ENCODE measurements around the gene TMEM54. TPM values are rescaled to one million over a fixed set of nuclear protein-coding genes. Genes with fewer than 3 reads are reported as not detected.

TMEM54 gene
- polyA plus RNA-seq, 1 donor from 2014 or later = not detected

DNA sequence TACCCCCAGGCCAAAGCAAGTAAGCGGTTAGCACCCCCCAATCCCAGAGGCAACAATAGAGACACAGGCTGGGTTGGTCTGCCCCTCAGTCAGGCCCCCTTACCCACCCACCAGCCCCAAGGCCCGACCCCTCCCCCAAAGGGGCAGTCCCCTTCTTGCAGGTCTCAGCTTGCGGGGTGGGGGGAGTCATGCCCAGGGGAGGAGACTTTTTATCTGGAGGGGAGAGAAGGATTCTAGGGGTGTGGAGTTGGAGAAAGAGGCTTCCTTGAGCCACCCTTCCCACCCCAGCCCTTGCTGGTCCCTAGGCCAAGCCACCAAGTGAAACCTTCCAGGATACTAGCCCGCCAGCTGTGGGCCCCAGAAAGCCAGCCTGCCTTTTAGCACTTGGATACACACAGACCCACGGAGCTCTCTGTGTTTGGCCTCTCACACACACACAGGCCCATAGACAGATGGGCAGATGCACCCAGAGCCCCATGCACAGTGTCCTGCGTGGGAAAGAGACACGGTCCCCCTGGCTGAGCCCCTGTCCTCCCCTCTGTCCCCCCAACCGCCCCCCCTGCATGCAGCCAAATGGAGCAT lies 7.1 kb downstream of the TMEM54 start:
- Mint-ChIP-seq H3K4me1 (peaks cover 4 to 7% (median 6%) of the 10 kb centered on the region in 3 donors), H3K36me3 (peaks cover 3% of the 10 kb centered on the region), H3K27me3 (peaks cover 39% of the 10 kb centered on the region), H3K4me3 (peak overlapping the region in 2 of 4 donors; percentile 44 to 76), H3K9me3 (no peaks in the 10 kb centered on the region), H3K27ac (no peak overlapping the region)

GRCh38 chr1:32893198-32894018 lies 7.8 kb downstream of the TMEM54 start:
- H3K36me3 Mint-ChIP-seq = peaks cover 3% of the 10 kb centered on the region
- H3K4me3 Mint-ChIP-seq = peak overlapping the region in 3 of 4 donors; percentile 58 to 76 (median 60)
- no peak overlapping the region for H3K27ac Mint-ChIP-seq
- peaks cover 4 to 7% (median 6%) of the 10 kb centered on the region in 3 donors for H3K4me1 Mint-ChIP-seq
- peaks cover 42% of the 10 kb centered on the region for H3K27me3 Mint-ChIP-seq
- H3K9me3 Mint-ChIP-seq = no peaks in the 10 kb centered on the region

GRCh38 chr1:32892368-32893197 lies 8.6 kb downstream of the TMEM54 start:
- Mint-ChIP-seq H3K36me3 (peaks cover 3% of the 10 kb centered on the region), H3K27ac (peak overlapping the region in 1 of 3 donors; percentile 31), H3K9me3 (no peaks in the 10 kb centered on the region), H3K27me3 (peaks cover 50% of the 10 kb centered on the region), H3K4me1 (peaks cover 4 to 7% (median 6%) of the 10 kb centered on the region in 3 donors), H3K4me3 (peak overlapping the region; percentile 22 to 88 (median 69))

- H3K9me3 Mint-ChIP-seq = no peaks in the 10 kb centered on the region
- H3K4me1 Mint-ChIP-seq = peaks cover 6 to 7% (median 6%) of the 10 kb centered on the region in 3 donors
- peak overlapping the region in 1 of 4 donors; percentile 61 for H3K4me3 Mint-ChIP-seq
- no peak overlapping the region for H3K27ac Mint-ChIP-seq
- H3K36me3 Mint-ChIP-seq = peaks cover 5% of the 10 kb centered on the region
- peaks cover 58% of the 10 kb centered on the region for H3K27me3 Mint-ChIP-seq
Observed at GRCh38 chr1:32891630-32892029, 9.6 kb downstream of the TMEM54 start.

DNA sequence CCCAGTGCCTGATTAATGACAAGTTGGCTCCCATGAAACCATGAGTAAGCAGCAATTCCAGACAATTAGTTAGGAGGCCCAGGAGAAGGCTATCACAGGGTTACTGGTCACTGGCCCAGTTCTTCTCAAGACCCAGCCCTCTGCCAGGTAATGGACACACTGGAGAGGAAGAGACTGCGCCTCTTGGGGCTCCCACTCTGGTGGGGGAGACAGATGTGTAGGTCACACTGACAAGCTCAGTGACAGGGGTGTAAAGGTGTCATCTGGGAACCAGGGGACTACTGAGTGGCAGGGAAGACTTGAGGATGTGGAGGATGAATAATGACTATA lies 10.0 kb downstream of the TMEM54 start:
- peak overlapping the region in 1 of 4 donors; percentile 61 for H3K4me3 Mint-ChIP-seq
- peaks cover 6 to 7% (median 6%) of the 10 kb centered on the region in 3 donors for H3K4me1 Mint-ChIP-seq
- no peak overlapping the region for H3K27ac Mint-ChIP-seq
- peaks cover 3% of the 10 kb centered on the region for H3K36me3 Mint-ChIP-seq
- no peaks in the 10 kb centered on the region for H3K9me3 Mint-ChIP-seq
- H3K27me3 Mint-ChIP-seq = peaks cover 59% of the 10 kb centered on the region

DNA sequence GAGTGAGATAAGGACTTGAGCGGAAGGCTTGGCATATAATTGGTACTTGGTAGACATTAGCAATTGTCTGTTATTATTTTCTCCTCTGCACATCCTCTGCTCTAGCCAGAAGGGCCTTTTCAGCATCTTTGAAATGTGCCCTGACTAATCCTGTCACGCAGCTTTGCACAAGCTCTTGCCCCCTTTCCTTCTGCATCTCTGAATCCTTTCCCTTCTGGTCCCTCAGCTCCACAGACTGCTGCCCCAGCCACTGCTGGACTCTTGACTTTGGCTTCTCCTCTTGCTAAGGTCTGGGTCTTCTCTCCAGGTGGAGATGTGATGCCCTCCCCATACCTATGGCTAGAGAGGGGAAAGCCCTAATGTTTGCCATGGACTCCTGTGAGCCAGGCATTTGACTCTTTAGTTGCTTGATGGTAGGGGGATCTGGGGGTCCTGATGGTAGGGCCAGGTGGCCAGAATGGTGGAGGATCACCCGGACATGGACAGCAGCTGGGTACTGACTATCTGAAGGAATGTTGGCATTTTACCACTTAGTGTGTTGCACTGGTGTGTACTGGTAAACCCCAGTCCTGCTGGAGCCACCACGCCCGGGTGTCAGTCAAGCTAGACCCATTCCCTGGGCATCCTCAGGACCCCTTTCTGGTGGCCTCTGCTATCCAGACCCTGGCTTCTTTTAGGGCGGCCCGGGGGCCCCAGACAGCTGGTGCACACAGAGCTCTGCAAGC lies 10.5 kb downstream of the TMEM54 start:
- Mint-ChIP-seq H3K27ac (no peak overlapping the region), H3K27me3 (peaks cover 62% of the 10 kb centered on the region), H3K4me1 (peaks cover 6 to 7% (median 6%) of the 10 kb centered on the region in 3 donors), H3K9me3 (no peaks in the 10 kb centered on the region), H3K4me3 (peak overlapping the region in 2 of 4 donors; percentile 24 to 61), H3K36me3 (peaks cover 2% of the 10 kb centered on the region)

GRCh38 chr1:32889731-32890278 lies 11.4 kb downstream of the TMEM54 start:
- Mint-ChIP-seq H3K27ac (no peak overlapping the region), H3K4me1 (peaks cover 6 to 11% (median 8%) of the 10 kb centered on the region in 3 donors), H3K36me3 (peaks cover 2% of the 10 kb centered on the region), H3K27me3 (peaks cover 68% of the 10 kb centered on the region), H3K4me3 (peak overlapping the region in 1 of 4 donors; percentile 41), H3K9me3 (no peaks in the 10 kb centered on the region)

GRCh38 chr1:32888677-32889420 lies 12.3 kb downstream of the TMEM54 start:
- H3K9me3 Mint-ChIP-seq = no peaks in the 10 kb centered on the region
- H3K27ac Mint-ChIP-seq = no peak overlapping the region
- peaks cover 6 to 11% (median 8%) of the 10 kb centered on the region in 3 donors for H3K4me1 Mint-ChIP-seq
- H3K4me3 Mint-ChIP-seq = no peak overlapping the region
- H3K27me3 Mint-ChIP-seq = peaks cover 68% of the 10 kb centered on the region
- H3K36me3 Mint-ChIP-seq = peaks cover 2% of the 10 kb centered on the region

- H3K4me1 Mint-ChIP-seq = peaks cover 6 to 11% (median 8%) of the 10 kb centered on the region in 3 donors
- H3K27me3 Mint-ChIP-seq = peaks cover 68% of the 10 kb centered on the region
- no peaks in the 10 kb centered on the region for H3K9me3 Mint-ChIP-seq
- no peak overlapping the region for H3K4me3 Mint-ChIP-seq
- peaks cover 2% of the 10 kb centered on the region for H3K36me3 Mint-ChIP-seq
- no peak overlapping the region for H3K27ac Mint-ChIP-seq
Observed at GRCh38 chr1:32888134-32888533, 13.1 kb downstream of the TMEM54 start.

DNA sequence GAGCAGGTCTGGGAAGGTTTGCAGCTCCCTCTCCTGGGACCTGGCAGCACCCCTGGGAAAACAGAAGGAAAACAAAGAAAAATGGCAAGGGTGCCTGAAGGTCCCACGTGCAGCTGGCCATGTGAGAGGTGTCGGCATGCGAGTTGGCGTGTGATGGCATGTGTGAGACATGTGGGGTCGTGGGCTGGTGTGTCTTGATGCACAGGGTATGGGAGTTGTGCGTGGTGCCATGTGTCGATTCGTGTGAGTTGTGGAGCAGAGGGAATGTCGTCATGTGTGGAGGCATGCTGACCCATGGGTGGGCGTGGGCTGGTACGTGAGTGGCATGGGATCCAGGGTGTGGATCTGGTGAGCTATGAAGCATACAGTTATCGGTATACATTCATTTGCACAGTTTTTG lies 13.6 kb downstream of the TMEM54 start:
- H3K27ac Mint-ChIP-seq = no peak overlapping the region
- no peak overlapping the region for H3K4me3 Mint-ChIP-seq
- H3K4me1 Mint-ChIP-seq = peaks cover 5 to 11% (median 8%) of the 10 kb centered on the region in 3 donors
- H3K36me3 Mint-ChIP-seq = peaks cover 2% of the 10 kb centered on the region
- H3K9me3 Mint-ChIP-seq = no peaks in the 10 kb centered on the region
- H3K27me3 Mint-ChIP-seq = peaks cover 67% of the 10 kb centered on the region

GRCh38 chr1:32886828-32887414 lies 14.3 kb downstream of the TMEM54 start:
- Mint-ChIP-seq H3K27ac (no peak overlapping the region), H3K4me3 (peak overlapping the region in 1 of 4 donors; percentile 28), H3K9me3 (no peaks in the 10 kb centered on the region), H3K4me1 (peaks cover 0 to 6% (median 4%) of the 10 kb centered on the region in 3 donors), H3K36me3 (peaks cover 2% of the 10 kb centered on the region), H3K27me3 (peaks cover 60% of the 10 kb centered on the region)

DNA sequence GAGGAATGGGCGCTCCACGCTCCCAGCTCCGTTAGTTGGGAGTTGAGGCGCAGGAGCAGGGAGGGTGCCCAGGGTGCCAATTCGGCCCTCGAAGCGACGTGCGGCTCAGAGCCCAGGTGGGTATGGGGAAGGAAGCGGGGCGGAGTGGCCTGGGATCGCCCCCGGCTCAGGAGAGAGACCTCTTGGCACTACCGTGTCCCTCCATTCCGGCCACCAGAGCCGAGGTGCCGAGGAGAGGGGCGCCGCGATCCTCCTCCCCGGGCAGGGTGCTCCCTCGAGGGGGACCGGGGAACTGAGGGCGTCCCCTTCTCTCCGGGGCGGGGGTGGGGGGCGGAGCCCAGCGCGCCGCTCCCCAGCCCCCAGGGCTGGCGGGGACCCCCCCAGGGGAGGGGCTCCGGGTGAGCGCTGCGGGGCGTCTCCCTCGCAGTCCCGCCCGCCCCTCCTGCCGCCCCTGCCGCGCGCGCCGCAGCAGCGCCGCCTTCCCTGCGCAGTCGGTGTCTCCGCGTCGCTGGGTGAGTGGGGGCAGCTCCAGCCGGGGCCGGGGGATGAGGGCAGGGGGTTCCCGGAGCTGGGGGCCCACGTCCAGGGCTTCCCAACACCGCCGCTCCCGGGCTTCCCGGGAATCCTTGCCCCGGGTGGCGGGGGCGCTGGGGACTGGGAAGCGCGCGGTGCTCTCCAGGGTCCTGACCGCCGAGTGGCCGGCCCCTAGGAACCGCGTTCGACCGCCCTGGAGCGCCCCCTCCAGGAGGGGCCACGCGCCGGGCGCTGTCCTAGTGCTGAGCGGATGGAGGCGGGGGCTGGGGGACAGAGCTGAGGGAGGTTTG lies 15.0 kb downstream of the TMEM54 start, which contains the start of gene HPCA:
HPCA (plus strand) TSS at position 488 of the 824 bp plus-strand sequence. CDS start 2,408 bp downstream, outside the sequence.
- no peaks in the 10 kb centered on the region for H3K9me3 Mint-ChIP-seq
- peaks cover 2% of the 10 kb centered on the region for H3K36me3 Mint-ChIP-seq
- H3K4me3 Mint-ChIP-seq = peak within 1 kb of the TSS in 1 of 4 donors; percentile 28
- H3K27me3 Mint-ChIP-seq = peaks cover 55% of the 10 kb centered on the region
- H3K27ac Mint-ChIP-seq = no peak within 1 kb of the TSS
- H3K4me1 Mint-ChIP-seq = peaks cover 0 to 4% (median 4%) of the 10 kb centered on the region in 3 donors

DNA sequence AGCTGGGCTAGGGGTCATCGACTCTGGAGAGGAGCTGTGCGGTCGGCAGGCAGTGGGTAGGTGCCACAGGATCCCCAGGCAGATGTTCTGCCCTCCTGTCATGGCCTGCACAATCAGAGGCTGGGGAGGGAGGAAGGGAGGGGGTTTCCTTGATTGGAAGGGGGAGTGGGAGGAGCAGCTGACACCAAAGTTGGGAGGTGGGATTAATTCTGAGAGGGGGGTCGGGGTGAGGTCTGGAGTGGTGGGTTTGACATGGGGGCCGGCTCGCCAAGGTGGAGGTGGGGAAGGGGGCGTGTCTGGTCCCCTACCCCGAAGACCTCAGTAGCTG lies 15.5 kb downstream of the TMEM54 start:
- Mint-ChIP-seq H3K4me1 (peaks cover 0 to 4% (median 4%) of the 10 kb centered on the region in 3 donors), H3K27ac (no peak overlapping the region), H3K9me3 (no peaks in the 10 kb centered on the region), H3K27me3 (peaks cover 54% of the 10 kb centered on the region), H3K4me3 (no peak overlapping the region), H3K36me3 (peaks cover 2% of the 10 kb centered on the region)

Data from IgD-negative memory B cell (primary cell).